ENCODE results near the gene CRYBG3.
"Not testable (repeated sequence)": the region's sequence is repeated elsewhere in the genome, so short reads cannot be mapped to it uniquely, and the experiment has no call there.

Gene CRYBG3

GRCh38 chr3:97821774-97822358, at the start of gene CRYBG3:
Gene CRYBG3 (plus strand): TSS chr3:97822011. CDS start chr3:97822207, 196 bp downstream.
- DNase-seq (ENCODE audit: low read depth in 2 of 2), result peak; percentile 76 to 77

GRCh38 chr3:97772926-97773325, 48.9 kb upstream of the CRYBG3 start:
- no peak for DNase-seq (ENCODE audit: low read depth in 2 of 2)

GRCh38 chr3:97778152-97778551, 43.7 kb upstream of the CRYBG3 start:
- DNase-seq (ENCODE audit: low read depth in 2 of 2), result no peak

- DNase-seq (ENCODE audit: low read depth in 2 of 2), result peak in 1 of 2 donors; percentile 21
Observed at GRCh38 chr3:97793420-97794019, 28.3 kb upstream of the CRYBG3 start.

- DNase-seq (ENCODE audit: low read depth in 2 of 2), result no peak
Observed at GRCh38 chr3:97795951-97796350, 25.9 kb upstream of the CRYBG3 start.

GRCh38 chr3:97804471-97804870, 17.3 kb upstream of the CRYBG3 start:
- DNase-seq (ENCODE audit: low read depth in 2 of 2), result no peak

GRCh38 chr3:97810779-97811390, 10.9 kb upstream of the CRYBG3 start:
- DNase-seq (ENCODE audit: low read depth in 2 of 2), result no peak

GRCh38 chr3:97815149-97815917, 6.5 kb upstream of the CRYBG3 start:
- peak; percentile 1 to 14 for DNase-seq (ENCODE audit: low read depth in 2 of 2)

GRCh38 chr3:97816811-97817210, 5.0 kb upstream of the CRYBG3 start:
- DNase-seq (ENCODE audit: low read depth in 2 of 2), result no peak

- no peak for DNase-seq (ENCODE audit: low read depth in 2 of 2)
Observed at GRCh38 chr3:97817965-97818364, 3.8 kb upstream of the CRYBG3 start.

- no peak for DNase-seq (ENCODE audit: low read depth in 2 of 2)
Observed at GRCh38 chr3:97820780-97821179, 1.0 kb upstream of the CRYBG3 start.

- peak in 1 of 2 donors; percentile 15 for DNase-seq (ENCODE audit: low read depth in 2 of 2)
Observed at GRCh38 chr3:97821287-97821773, 481 bp upstream of the CRYBG3 start.

GRCh38 chr3:97822359-97822775, 556 bp downstream of the CRYBG3 start:
- DNase-seq (ENCODE audit: low read depth in 2 of 2), result peak in 1 of 2 donors; percentile 10

GRCh38 chr3:97823046-97824004, 1.5 kb downstream of the CRYBG3 start:
- DNase-seq (ENCODE audit: low read depth in 2 of 2), result no peak

GRCh38 chr3:97825101-97825500, 3.3 kb downstream of the CRYBG3 start:
- no peak for DNase-seq (ENCODE audit: low read depth in 2 of 2)

- DNase-seq (ENCODE audit: low read depth in 2 of 2), result no peak
Observed at GRCh38 chr3:97827741-97828471, 6.1 kb downstream of the CRYBG3 start.

- no peak for DNase-seq (ENCODE audit: low read depth in 2 of 2)
Observed at GRCh38 chr3:97829198-97829597, 7.4 kb downstream of the CRYBG3 start.

GRCh38 chr3:97830638-97831037, 8.8 kb downstream of the CRYBG3 start:
- no peak for DNase-seq (ENCODE audit: low read depth in 2 of 2)

- no peak for DNase-seq (ENCODE audit: low read depth in 2 of 2)
Observed at GRCh38 chr3:97831140-97831539, 9.3 kb downstream of the CRYBG3 start.

GRCh38 chr3:97833184-97833583, 11.4 kb downstream of the CRYBG3 start:
- not testable (repeated sequence) for DNase-seq (ENCODE audit: low read depth in 2 of 2)

All from stimulated activated CD4-positive, alpha-beta T cell treated with anti-CD3 and anti-CD28 coated beads, Interleukin-1b, Interleukin-23, amount 100 ng/mL, for 4 hours (primary cell).